Gastroesophageal sphincter (tissue), 2 donors: ENCODE measurements around the gene MRRF.

Experiments
- POLR2A ChIP-seq, 2 donors: fragments of 450-650 bp; IDR thresholded peaks; one replicate each; pipeline ENCODE4 v1.6.1; 2017; ENCODE audit warnings: antibody characterized with exemption in 2 of 2, mild to moderate bottlenecking in 2 of 2, moderate library complexity in 1 of 2
- POLR2AphosphoS5 ChIP-seq: sonication (generic); formaldehyde crosslinking; IDR thresholded peaks from one replicate; pipeline ENCODE4 v1.6.1; 2017; ENCODE audit warnings: antibody characterized with exemption

GRCh38 chr9:122348288-122348777 is 83.7 kb downstream of the MRRF start:
- TF ChIP-seq POLR2AphosphoS5: no peak
- TF ChIP-seq POLR2A (IDR thresholded peaks at IDR 0.05): no peak
